A549 treated with Hydrocortisone at 1 μM for 4 hours (cell line): ENCODE results near the gene STOX1. TPM values are rescaled to one million over a fixed set of nuclear protein-coding genes. Genes with fewer than 3 reads are reported as not detected.

ENCODE experiments used
- total RNA-seq: library from RNA; stranded (reverse); fragments of 200-300 nt; extraction: Qiagen RNA extraction; gene quantifications from 5 replicates; pipeline ENCODE4 v1.2.3, GENCODE V29; 2022

The STOX1 gene, protein sequence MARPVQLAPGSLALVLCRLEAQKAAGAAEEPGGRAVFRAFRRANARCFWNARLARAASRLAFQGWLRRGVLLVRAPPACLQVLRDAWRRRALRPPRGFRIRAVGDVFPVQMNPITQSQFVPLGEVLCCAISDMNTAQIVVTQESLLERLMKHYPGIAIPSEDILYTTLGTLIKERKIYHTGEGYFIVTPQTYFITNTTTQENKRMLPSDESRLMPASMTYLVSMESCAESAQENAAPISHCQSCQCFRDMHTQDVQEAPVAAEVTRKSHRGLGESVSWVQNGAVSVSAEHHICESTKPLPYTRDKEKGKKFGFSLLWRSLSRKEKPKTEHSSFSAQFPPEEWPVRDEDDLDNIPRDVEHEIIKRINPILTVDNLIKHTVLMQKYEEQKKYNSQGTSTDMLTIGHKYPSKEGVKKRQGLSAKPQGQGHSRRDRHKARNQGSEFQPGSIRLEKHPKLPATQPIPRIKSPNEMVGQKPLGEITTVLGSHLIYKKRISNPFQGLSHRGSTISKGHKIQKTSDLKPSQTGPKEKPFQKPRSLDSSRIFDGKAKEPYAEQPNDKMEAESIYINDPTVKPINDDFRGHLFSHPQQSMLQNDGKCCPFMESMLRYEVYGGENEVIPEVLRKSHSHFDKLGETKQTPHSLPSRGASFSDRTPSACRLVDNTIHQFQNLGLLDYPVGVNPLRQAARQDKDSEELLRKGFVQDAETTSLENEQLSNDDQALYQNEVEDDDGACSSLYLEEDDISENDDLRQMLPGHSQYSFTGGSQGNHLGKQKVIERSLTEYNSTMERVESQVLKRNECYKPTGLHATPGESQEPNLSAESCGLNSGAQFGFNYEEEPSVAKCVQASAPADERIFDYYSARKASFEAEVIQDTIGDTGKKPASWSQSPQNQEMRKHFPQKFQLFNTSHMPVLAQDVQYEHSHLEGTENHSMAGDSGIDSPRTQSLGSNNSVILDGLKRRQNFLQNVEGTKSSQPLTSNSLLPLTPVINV
- 0.53 to 0.82 TPM (median 0.70 TPM) in 5 replicates for total RNA-seq

DNA sequence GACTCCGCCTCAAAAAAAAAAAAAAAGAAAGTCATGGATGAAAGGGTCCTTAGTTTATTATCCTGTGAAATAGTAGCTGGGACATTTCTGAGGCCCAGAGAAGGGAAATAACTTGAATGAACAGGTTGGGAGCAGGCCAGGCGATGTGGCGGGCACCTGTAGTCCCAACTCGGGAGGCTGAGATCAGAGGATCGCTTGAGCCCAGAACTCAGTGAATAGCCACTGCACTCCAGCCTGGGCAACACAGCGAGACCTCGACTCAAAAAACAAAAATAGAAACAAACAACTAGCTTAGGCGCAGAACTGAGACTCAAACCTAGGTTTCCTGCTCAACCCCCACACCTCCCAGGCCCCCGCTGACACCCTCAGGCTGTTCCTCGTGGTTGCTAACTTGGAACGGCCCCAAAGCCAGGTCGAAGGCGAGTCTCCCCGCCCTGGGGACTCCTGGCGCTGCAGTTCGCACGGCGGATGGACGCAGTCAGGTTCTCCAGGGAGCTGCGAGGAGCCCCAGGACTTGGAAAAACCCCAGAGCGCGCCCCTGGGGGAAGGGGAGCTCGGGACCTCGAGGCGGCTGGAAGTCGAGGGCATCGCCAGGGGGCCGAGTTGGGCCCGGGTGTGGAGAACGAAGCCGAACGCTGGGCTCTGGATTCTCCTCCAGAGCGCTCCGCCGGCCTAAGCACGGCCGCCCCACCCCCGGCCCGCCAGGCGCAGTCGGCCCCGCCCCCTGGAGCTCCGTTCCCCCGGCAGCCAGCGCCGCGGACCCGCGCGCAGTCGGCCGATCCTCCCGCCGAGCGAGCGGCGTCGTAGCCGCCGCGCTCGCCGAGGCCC is at the start of gene STOX1:
Gene STOX1 (plus strand): TSS at position 768 of the 828 bp plus-strand sequence. CDS start 93 bp downstream, outside the sequence.

DNA sequence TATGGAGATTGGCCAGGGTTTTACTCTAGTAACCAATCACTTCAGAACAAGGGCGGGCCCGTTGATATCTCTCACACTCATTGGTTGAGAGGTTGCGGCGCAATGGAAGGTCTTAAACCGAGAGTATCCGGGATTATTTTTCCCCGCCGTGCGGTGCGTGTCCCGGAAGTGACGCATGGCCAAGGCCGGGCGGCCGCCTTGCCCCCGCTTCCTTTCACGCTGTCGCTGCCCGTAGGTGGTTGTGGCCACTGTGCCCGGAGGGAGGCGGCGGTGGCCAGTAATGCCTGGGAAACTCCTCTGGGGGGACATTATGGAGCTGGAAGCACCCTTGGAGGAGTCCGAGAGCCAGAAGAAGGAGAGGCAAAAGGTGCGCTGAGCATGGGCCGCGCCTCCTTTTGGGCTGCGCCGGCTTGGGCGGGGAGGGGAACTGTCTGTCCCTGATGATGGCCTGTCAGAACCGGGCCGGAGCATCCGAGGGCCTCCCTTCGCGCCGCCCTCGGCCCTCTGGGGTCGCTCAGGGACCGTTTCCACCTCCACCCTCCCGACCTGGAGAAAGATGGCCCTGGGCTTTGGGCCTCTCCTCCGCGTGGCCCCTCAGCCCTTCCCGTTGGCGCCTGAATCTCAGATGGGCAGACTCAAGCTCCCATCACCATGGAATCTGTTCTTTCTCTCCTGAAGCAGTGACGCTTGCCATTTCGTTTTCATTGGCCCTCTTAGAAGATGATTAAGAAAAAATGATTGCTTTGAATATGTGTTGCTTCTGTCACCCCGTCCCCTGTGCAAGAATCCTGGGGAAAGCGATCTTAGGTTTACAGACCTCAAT is 74.0 kb downstream of the STOX1 start, which contains the start of gene DDX50:
Gene DDX50 (plus strand): TSS at position 211 of the 823 bp plus-strand sequence. CDS start 70 bp downstream, at position 281.

Other genes starting within 250 kb of the STOX1 start
- gene CCAR1, start 106.3 kb upstream of the STOX1 start, total RNA-seq, result 57.3 to 72.1 TPM (median 60.8 TPM) in 5 replicates
- 31.7 to 43.4 TPM (median 35.3 TPM) in 5 replicates for gene DDX50, start 73.8 kb downstream of the STOX1 start, total RNA-seq
- gene DDX21, start 128.6 kb downstream of the STOX1 start, total RNA-seq, result 110 to 183 TPM (median 127 TPM) in 5 replicates
- 37.7 to 53.1 TPM (median 45.7 TPM) in 5 replicates for gene KIFBP, start 161.3 kb downstream of the STOX1 start, total RNA-seq